HG03439 (cell line): ENCODE measurements around the gene ABCA10.

Source experiments
- ATAC-seq: cut with Tn5 transposase; IDR thresholded peaks from one replicate; pipeline ENCODE4 v1.9.1; 2021; ENCODE audit warnings: mild to moderate bottlenecking, moderate library complexity; ENCODE audit not compliant: unreplicated experiment

The ABCA10 gene

DNA sequence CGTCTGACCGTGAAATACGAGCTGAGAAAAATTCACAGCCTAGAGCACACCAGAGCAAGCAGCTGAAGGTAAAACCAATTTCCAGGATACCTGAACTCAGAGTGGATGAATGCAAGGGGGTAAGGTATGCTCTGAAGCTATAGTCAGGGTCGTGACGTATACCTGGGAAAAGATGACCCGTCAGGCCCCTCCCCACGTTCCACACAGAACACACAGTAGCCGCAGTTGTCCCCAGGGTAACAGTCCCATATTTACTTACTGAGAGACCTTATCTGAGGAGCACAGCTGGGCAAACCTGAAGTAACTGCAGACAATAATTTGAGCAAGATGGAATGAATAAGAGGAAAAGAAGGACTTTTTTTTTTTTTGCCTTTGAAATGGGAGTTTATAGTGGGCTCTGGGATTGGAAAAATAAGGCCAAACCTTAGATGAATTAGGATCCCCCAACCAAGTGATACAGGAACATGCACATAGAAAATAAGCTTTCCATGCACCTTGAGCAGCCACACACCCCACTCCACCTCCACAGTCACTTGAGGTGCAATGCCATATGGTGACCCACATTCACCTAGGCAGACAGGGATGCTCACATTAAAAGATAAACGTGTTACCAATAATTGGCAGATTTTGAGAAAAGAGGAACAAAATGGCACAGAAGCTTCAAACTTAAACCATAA is 124.9 kb downstream of the ABCA10 start:
- no peak for ATAC-seq

DNA sequence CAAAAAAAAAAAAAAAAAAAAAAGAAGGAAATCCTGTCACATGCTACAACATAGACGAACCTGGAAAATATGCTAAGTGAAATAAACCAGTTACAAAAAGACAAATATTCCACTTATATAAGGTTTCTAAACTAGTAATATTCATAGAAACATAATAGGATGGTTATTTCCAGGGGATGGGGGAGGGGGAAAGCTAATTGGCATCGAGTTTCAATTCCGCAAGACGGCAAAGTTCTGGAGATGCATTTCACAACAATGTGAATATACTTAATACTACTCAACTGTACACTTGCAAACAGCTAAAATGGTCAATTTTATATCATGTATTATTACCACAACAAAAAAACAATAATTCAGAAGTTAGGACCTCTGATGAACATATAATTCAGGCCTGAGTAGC is 130.0 kb downstream of the ABCA10 start:
- ATAC-seq, result no peak
